Measurements from ENCODE around the gene CPNE8. TPM values are rescaled to one million over a fixed set of nuclear protein-coding genes. Genes with fewer than 3 reads are reported as not detected.
"Not testable (repeated sequence)": the region's sequence is repeated elsewhere in the genome, so short reads cannot be mapped to it uniquely, and the experiment has no call there.

CPNE8 gene
- total and polyA plus RNA-seq, 10 of the 15 experiments (the other 5 are each of a cell fraction or from before 2014, with no cell fraction given), result 11.3 to 38.4 (median 18.9) TPM

DNA sequence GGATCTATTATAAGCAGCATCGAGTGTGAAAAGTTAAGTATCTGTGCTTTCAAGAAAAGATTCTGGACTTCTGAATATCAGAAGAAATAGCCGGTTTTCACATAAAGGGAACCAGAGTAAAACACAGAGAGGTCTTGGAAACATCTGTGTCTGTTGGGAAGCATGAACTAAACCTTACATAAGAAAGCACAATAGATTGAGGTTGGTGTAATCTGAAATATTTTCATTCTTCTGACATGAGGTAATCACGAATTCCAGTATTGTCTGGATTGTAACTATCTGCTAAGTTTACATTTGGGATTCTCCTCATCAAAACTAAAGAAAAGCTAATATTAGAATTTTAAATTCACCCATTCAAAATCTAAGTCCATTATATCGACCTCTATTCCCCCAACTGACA is 161.3 kb downstream of the CPNE8 start:
- ChIA-PET CTCF (interaction anchor here (1.0 to 1.1 kb wide), 2 partner anchors 23 to 80 kb away, joined by 3 read pairs; no protein-coding TSS in a partner anchor), RAD21 (ENCODE audit: unreplicated experiment) (interaction anchor here (0.8 kb wide), 1 partner anchor 36 kb away, joined by 3 read pairs; no protein-coding TSS in a partner anchor), POLR2A (interaction anchor here (1.4 kb wide), 1 partner anchor 11 kb away, joined by 3 read pairs; no protein-coding TSS in a partner anchor), SMC1A (ENCODE audit: uncharacterized antibody, unreplicated experiment) (interaction anchor here (0.7 to 1.6 kb wide), 8 partner anchors 9 to 162 kb away, joined by 3 to 5 read pairs (median 3); partner anchors contain the start of gene CPNE8)
- Histone ChIP-seq H3K27me3 (replicated peaks in 1 of 2; ENCODE audit: control insufficient read depth in 2 of 2, insufficient read depth in 2 of 2, low read length in 1 of 2) (no peaks in the 10 kb centered on the region), H3K79me2 (ENCODE audit: control insufficient read depth, insufficient read depth, low read length) (no peaks in the 10 kb centered on the region), H4K20me1 (ENCODE audit: control insufficient read depth, insufficient read depth) (no peaks in the 10 kb centered on the region), H3K9ac (ENCODE audit: control insufficient read depth, insufficient read depth, low read length) (no peak overlapping the region), H3K4me2 (ENCODE audit: control insufficient read depth, insufficient read depth) (no peak overlapping the region), H2AFZ (ENCODE audit: control insufficient read depth, low read depth, low read length) (no peak overlapping the region), H3K4me1 (ENCODE audit: control insufficient read depth, insufficient read depth, low read length) (no peaks in the 10 kb centered on the region), H3K27ac (ENCODE audit: control insufficient read depth, insufficient read depth) (no peak overlapping the region), H3K36me3 (ENCODE audit: control insufficient read depth in 2 of 2, insufficient read depth in 2 of 2, low read length in 1 of 2) (no peaks in the 10 kb centered on the region; a peak in 1 of 4 replicates), H3K4me3 (no peak overlapping the region), H3K9me3 (replicated peaks; ENCODE audit: control insufficient read depth, insufficient read depth, low read length) (no peaks in the 10 kb centered on the region; the same call in 2 of the 3 replicates)
- FAIRE-seq, result no peak
- ATAC-seq, result no peak
- no TSS peak for BruUV-seq (replicated peaks)
- intact Hi-C loops (cut with micrococcal nuclease; ENCODE audit: unreplicated experiment), result no loop called here
- WGBS (ENCODE audit: insufficient coverage, insufficient replicate concordance, low lambda C conversion rate, missing lambda C conversion rate), result 50% methylated on average over 4 of the region's 4 CpGs
- no peak for TF ChIP-seq STAT3 (IDR thresholded peaks at IDR 0.05; ENCODE audit: low read depth, low read length)
- TF ChIP-seq BMI1 (IDR thresholded peaks at IDR 0.05; ENCODE audit: borderline replicate concordance), result no peak
- TF ChIP-seq CBFB (IDR thresholded peaks at IDR 0.05; ENCODE audit: low read depth), result no peak
- TF ChIP-seq, protein P1, sequence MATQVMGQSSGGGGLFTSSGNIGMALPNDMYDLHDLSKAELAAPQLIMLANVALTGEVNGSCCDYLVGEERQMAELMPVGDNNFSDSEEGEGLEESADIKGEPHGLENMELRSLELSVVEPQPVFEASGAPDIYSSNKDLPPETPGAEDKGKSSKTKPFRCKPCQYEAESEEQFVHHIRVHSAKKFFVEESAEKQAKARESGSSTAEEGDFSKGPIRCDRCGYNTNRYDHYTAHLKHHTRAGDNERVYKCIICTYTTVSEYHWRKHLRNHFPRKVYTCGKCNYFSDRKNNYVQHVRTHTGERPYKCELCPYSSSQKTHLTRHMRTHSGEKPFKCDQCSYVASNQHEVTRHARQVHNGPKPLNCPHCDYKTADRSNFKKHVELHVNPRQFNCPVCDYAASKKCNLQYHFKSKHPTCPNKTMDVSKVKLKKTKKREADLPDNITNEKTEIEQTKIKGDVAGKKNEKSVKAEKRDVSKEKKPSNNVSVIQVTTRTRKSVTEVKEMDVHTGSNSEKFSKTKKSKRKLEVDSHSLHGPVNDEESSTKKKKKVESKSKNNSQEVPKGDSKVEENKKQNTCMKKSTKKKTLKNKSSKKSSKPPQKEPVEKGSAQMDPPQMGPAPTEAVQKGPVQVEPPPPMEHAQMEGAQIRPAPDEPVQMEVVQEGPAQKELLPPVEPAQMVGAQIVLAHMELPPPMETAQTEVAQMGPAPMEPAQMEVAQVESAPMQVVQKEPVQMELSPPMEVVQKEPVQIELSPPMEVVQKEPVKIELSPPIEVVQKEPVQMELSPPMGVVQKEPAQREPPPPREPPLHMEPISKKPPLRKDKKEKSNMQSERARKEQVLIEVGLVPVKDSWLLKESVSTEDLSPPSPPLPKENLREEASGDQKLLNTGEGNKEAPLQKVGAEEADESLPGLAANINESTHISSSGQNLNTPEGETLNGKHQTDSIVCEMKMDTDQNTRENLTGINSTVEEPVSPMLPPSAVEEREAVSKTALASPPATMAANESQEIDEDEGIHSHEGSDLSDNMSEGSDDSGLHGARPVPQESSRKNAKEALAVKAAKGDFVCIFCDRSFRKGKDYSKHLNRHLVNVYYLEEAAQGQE (IDR thresholded peaks at IDR 0.05; ENCODE audit: low read depth, low read length), result no peak
- DNase-seq (ENCODE audit: low read depth, low spot score), result no peak
- in situ Hi-C loops (cut with MboI), result no loop called here

- H3K36me3 ChIP-seq (ENCODE audit: control insufficient read depth in 2 of 2, insufficient read depth in 2 of 2, low read length in 1 of 2); ATAC-seq; H2AFZ ChIP-seq (ENCODE audit: control insufficient read depth, low read depth, low read length); POLR2A ChIA-PET; H3K79me2 ChIP-seq (ENCODE audit: control insufficient read depth, insufficient read depth, low read length); H3K27me3 ChIP-seq (replicated peaks in 1 of 2; ENCODE audit: control insufficient read depth in 2 of 2, insufficient read depth in 2 of 2, low read length in 1 of 2); CTCF ChIA-PET; DNase-seq (ENCODE audit: low read depth, low spot score); H3K9me3 ChIP-seq (replicated peaks; ENCODE audit: control insufficient read depth, insufficient read depth, low read length); H3K27ac ChIP-seq (ENCODE audit: control insufficient read depth, insufficient read depth); H3K4me3 ChIP-seq; FAIRE-seq; in situ Hi-C loops (cut with MboI); H4K20me1 ChIP-seq (ENCODE audit: control insufficient read depth, insufficient read depth); RAD21 ChIA-PET (ENCODE audit: unreplicated experiment); BruUV-seq (replicated peaks); SMC1A ChIA-PET (ENCODE audit: uncharacterized antibody, unreplicated experiment); H3K4me2 ChIP-seq (ENCODE audit: control insufficient read depth, insufficient read depth); intact Hi-C loops (cut with micrococcal nuclease; ENCODE audit: unreplicated experiment); H3K4me1 ChIP-seq (ENCODE audit: control insufficient read depth, insufficient read depth, low read length); H3K9ac ChIP-seq (ENCODE audit: control insufficient read depth, insufficient read depth, low read length): not testable (repeated sequence)
- 100% methylated on average over 1 of the region's 1 CpG for WGBS (ENCODE audit: insufficient coverage, insufficient replicate concordance, low lambda C conversion rate, missing lambda C conversion rate)
Observed at GRCh38 chr12:38742496-38742895, 162.9 kb downstream of the CPNE8 start.
